HG03354 (cell line): Measurements from ENCODE around the gene HGFAC.

Experiments used
- ATAC-seq: cut with Tn5 transposase; IDR thresholded peaks from one replicate; pipeline ENCODE4 v1.9.1; 2021; ENCODE audit warnings: mild to moderate bottlenecking; ENCODE audit not compliant: unreplicated experiment, poor library complexity, severe bottlenecking

The HGFAC gene

GRCh38 chr4:3422808-3423297 is 18.9 kb upstream of the HGFAC start:
- no peak for ATAC-seq

- no peak for ATAC-seq
These were observed 18.4 kb upstream of the HGFAC start for GRCh38 chr4:3423406-3423805.

- ATAC-seq = no peak
These were observed 17.8 kb upstream of the HGFAC start for GRCh38 chr4:3423952-3424351.

DNA sequence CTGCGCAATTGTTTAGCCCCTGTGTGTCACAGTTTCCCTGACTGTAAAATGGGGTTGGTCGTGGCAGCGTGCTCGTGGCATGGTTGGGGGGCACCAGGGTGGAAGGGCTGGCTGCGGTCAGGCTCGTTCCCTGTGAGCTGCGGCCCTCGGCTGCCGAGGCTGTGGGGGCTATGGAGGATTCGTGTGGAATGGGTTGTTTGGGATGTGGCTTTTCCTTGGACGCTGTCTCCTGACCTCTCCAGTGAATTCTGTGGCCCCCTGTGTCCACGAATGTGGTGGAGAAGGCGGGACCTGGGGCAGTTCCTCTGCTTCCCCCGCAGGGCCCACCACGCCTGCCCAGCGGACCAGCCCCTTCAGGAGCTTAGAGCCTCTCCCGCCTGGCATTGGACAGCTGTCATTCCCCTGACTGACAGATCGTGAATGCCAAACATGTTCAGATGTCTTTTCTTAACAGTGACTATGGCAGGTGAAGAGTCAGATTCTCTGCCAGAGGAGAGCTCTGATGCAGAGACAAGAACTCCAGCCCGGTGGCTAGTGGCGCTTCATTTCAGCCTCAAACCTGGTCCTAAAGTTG is 17.2 kb upstream of the HGFAC start:
- ATAC-seq = no peak

GRCh38 chr4:3426465-3427133 is 15.2 kb upstream of the HGFAC start:
- ATAC-seq = no peak

GRCh38 chr4:3427134-3427476 is 14.7 kb upstream of the HGFAC start:
- no peak for ATAC-seq

- no peak for ATAC-seq
These were observed 13.9 kb upstream of the HGFAC start for GRCh38 chr4:3427706-3428446.

DNA sequence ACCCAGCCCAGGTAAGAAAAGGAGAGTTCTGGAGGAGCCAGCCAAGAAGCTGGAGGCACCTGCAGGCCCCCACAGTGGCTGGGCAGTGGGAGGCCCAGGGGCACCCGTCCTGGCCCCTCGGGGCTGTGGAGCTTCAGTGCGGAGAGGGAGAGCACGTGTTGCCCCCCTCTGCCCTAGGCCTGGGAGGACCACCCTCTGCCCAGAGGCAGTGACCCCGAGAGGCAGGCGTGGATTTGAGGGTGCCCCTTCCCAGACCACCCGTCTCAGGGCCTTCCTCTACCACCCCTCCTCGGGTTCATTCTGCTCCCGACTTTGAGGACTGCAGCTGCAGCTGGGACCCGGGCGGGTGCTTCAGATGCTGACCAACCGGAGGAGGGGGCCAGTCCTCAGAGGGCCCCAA is 12.1 kb upstream of the HGFAC start:
- no peak for ATAC-seq

DNA sequence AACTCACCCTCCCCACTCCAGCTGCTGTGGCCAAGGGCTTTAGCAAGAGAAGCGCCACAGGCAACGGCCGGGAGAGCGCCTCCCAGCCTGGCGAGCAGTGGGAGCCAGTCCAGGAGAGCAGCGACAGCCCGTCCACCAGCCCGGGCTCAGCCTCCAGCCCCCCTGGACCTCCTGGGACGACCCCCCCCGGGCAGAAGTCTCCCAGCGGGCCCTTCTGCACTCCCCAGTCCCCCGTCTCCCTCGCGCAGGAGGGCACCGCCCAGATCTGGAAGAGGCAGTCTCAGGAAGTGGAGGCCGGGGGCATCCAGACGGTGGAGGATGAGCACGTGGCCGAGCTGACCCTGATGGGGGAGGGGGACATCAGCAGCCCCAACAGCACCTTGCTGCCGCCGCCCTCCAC is 11.2 kb upstream of the HGFAC start:
- ATAC-seq = no peak

- ATAC-seq = no peak
These were observed 10.2 kb upstream of the HGFAC start for GRCh38 chr4:3431446-3431993.

- no peak for ATAC-seq
These were observed 9.4 kb upstream of the HGFAC start for GRCh38 chr4:3432381-3432790.

DNA sequence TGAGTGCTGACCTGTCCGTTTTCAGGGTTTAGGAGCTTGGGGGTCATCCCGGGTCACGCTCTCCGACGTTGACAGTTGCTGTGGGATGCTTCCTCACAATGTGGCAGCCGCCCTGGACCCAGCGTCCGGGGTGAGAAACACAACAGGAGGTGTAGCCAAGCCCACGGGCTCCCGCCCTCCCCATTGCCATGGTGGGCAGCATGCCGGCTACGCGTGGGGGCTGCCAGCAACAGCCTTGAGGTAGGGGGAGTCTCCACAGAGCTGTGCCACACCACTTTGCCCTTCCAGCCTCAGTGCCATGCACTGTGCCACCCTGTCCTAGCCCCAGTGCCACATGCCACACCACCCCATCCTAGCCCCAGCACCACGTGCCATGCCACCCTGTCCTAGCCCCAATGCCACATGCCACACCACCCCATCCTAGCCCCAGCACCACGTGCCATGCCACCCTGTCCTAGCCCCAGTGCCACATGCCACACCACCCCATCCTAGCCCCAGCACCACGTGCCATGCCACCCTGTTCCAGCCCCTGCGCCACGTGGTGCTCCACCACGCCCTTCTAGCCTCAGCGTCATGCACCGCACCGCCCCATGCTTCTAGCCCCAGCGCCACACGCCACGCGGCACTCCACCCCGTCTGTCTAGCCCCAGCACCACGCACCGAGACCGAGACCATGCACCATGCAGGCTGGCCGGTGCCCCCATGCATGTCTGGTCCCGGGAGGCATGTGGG is 8.5 kb upstream of the HGFAC start:
- ATAC-seq = no peak

DNA sequence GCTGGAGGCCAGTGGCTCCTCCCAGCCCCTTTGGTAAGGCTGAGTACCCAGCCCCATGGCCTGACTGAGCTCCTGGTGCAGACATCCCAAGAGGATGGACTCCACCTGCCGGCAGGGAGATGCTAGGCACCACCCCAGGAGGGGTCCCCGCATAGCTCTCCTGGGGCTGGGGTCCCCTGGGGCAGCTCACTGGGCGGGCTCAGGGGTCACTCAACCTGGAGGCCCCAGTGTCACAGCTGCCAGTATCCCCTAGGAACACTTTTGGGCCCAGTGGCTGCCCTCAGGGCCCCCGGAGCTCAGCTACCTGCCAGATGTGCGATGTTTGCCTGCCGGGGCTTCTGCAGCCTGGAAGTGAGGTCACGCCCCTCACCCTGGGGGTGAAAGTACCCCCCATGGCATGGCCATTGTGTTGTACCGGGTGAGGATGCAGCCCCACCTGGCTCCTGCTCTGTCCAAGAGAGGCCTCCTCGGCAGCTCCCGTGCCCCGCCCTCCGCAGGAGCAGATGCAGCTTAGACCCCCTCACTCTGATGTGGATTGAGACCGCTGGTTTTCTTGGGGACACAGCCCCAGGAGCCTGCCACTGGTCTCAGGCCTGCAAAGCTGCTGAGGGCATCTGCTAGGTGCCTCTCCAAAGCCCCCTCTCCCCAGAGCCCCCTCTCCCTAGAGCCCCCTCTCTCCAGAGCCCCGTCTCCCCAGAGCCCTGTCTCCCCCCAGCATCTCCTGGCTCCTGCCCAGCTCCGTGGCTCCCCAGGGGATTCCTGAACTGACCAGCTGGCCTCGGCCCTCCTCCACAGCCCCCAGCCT is 6.7 kb upstream of the HGFAC start:
- no peak for ATAC-seq

GRCh38 chr4:3435686-3435956 is 6.1 kb upstream of the HGFAC start:
- no peak for ATAC-seq

- no peak for ATAC-seq
These were observed 5.5 kb upstream of the HGFAC start for GRCh38 chr4:3436048-3436797.

DNA sequence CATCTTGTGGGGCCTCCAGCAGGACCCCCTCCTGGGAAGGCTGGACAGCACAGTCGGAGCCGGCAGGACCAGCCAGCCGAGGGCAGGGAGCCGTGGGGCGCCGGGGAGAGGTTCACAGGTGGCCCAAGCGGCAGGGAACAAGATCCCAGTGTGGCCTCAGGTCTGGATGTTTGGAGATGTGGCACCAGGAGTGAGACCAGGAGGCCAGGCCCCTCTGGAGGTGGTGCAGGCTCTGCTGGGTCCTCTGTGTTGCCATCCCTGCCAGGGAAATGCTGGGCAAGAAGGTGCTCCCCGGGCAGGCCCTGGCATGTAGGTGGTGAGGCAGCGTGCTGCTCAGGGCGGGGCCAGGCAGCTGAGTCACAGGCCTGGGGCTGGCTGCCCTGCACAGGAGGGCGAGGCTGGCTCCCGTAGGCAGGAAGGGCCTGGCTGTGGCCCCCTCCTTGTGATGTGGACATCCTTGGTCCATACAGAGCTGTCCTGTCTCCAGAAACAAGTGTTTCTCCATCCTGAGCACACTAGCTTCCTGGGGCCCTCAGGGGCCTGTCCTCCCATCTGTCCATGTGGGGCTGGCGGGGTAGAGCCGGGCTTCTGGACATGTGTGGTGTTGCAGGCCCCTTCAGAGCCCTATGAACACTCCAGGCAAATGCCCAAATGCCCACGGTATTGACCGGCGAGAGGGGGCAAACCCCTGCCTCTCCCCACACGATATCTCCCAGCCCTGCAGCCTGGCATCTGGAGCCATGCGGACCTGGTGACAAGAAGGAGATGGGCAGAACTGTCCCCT is 4.8 kb upstream of the HGFAC start:
- no peak for ATAC-seq

DNA sequence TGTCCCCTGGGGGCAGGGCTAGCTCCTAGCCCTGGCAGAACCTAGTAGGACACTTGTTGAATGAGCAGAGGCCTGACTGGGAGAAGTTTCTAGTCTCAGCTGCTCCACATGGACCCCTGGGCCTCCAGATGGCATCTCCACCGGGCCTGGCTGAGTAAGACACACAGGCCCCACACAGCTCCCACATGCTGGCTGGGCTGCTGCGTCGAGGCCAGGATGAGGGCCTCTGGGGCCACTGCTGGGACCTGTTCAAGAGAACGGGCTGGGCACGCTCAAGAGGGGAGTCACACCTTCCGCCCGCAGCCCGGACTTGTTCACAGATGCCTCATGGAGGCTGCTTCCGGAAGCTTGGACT is 4.2 kb upstream of the HGFAC start:
- ATAC-seq = no peak
